ENCODE data around the gene SEC23A. TPM values are rescaled to one million over a fixed set of nuclear protein-coding genes. Genes with fewer than 3 reads are reported as not detected.

The SEC23A gene
- total and polyA plus RNA-seq, 2 of the 13 experiments (the other 11 are each of a cell fraction or from before 2014, with no cell fraction given), result 403 to 887 TPM

DNA sequence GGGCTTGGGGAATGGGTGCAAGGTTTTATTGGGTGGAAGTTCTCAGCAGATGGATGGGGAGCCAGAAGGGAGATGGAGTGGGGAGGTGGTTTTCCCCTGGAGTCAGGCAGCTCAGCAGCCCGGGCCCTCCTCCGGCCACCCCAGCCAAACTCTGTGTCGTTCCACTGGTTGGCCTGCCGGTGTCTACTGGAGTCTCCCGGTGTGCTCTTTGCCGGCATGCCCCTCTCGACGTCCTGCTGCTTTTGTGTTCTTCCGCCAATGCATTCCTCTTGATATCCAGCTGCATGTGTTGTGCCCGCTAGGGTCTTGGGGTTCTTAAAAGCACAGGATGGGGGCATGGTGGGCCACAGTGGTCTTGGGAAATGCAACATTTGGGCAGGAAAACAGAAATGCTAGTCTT, 72.8 kb downstream of the SEC23A start (continued):
- TF ChIP-seq TP53 (CRISPR knock-in tag; conservative IDR thresholded peaks at IDR 0.05), result 0 out of 2 replicates have a peak, but pooled peaks have one; percentile 30
- no peak for TF ChIP-seq HNRNPUL1 (IDR thresholded peaks at IDR 0.05; ENCODE audit: low read depth, low read length)
- TF ChIP-seq ZNF773 (CRISPR knock-in tag; IDR thresholded peaks at IDR 0.05; ENCODE audit: borderline replicate concordance), result no peak
- TF ChIP-seq E2F1 (CRISPR knock-in tag; IDR thresholded peaks at IDR 0.05), result no peak
- no peak for TF ChIP-seq GTF3A (CRISPR knock-in tag; conservative IDR thresholded peaks at IDR 0.05)
- no peak for TF ChIP-seq ZNF530 (CRISPR knock-in tag; IDR thresholded peaks at IDR 0.05; ENCODE audit: low read depth)
- TF ChIP-seq EED (CRISPR knock-in tag; IDR thresholded peaks at IDR 0.05), result no peak
- 0 out of 2 replicates have a peak, but pooled peaks have one; percentile 30 for TF ChIP-seq ZSCAN31 (CRISPR knock-in tag; IDR thresholded peaks at IDR 0.05; ENCODE audit: low read depth)
- no peak for TF ChIP-seq ZNF800 (CRISPR knock-in tag; IDR thresholded peaks at IDR 0.05)
- no peak for TF ChIP-seq NCOA2 (CRISPR knock-in tag; IDR thresholded peaks at IDR 0.05)
- TF ChIP-seq AHDC1 (CRISPR knock-in tag; IDR thresholded peaks at IDR 0.05; ENCODE audit: borderline replicate concordance), result no peak
- no peak for TF ChIP-seq ZNF703 (CRISPR knock-in tag; IDR thresholded peaks at IDR 0.05; ENCODE audit: borderline replicate concordance)
- TF ChIP-seq FOSL1 (CRISPR knock-in tag; IDR thresholded peaks at IDR 0.05; ENCODE audit: borderline replicate concordance), result no peak
- no peak for TF ChIP-seq TBX3 (IDR thresholded peaks at IDR 0.05; ENCODE audit: borderline replicate concordance)
- TF ChIP-seq, protein P1, sequence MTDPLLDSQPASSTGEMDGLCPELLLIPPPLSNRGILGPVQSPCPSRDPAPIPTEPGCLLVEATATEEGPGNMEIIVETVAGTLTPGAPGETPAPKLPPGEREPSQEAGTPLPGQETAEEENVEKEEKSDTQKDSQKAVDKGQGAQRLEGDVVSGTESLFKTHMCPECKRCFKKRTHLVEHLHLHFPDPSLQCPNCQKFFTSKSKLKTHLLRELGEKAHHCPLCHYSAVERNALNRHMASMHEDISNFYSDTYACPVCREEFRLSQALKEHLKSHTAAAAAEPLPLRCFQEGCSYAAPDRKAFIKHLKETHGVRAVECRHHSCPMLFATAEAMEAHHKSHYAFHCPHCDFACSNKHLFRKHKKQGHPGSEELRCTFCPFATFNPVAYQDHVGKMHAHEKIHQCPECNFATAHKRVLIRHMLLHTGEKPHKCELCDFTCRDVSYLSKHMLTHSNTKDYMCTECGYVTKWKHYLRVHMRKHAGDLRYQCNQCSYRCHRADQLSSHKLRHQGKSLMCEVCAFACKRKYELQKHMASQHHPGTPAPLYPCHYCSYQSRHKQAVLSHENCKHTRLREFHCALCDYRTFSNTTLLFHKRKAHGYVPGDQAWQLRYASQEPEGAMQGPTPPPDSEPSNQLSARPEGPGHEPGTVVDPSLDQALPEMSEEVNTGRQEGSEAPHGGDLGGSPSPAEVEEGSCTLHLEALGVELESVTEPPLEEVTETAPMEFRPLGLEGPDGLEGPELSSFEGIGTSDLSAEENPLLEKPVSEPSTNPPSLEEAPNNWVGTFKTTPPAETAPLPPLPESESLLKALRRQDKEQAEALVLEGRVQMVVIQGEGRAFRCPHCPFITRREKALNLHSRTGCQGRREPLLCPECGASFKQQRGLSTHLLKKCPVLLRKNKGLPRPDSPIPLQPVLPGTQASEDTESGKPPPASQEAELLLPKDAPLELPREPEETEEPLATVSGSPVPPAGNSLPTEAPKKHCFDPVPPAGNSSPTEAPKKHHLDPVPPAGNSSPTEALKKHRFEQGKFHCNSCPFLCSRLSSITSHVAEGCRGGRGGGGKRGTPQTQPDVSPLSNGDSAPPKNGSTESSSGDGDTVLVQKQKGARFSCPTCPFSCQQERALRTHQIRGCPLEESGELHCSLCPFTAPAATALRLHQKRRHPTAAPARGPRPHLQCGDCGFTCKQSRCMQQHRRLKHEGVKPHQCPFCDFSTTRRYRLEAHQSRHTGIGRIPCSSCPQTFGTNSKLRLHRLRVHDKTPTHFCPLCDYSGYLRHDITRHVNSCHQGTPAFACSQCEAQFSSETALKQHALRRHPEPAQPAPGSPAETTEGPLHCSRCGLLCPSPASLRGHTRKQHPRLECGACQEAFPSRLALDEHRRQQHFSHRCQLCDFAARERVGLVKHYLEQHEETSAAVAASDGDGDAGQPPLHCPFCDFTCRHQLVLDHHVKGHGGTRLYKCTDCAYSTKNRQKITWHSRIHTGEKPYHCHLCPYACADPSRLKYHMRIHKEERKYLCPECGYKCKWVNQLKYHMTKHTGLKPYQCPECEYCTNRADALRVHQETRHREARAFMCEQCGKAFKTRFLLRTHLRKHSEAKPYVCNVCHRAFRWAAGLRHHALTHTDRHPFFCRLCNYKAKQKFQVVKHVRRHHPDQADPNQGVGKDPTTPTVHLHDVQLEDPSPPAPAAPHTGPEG (CRISPR knock-in tag; IDR thresholded peaks at IDR 0.05), result no peak
- TF ChIP-seq FOSL2 (CRISPR knock-in tag; IDR thresholded peaks at IDR 0.05), result no peak
